Transverse colon (tissue), 4 donors: ENCODE results near the gene FBXO34. TPM values are rescaled to one million over a fixed set of nuclear protein-coding genes. Genes with fewer than 3 reads are reported as not detected.
A peak's percentile ranks its signal among the peaks of the same experiment; 100 is the strongest.

Source experiments
- DNase-seq: peaks from one replicate; pipeline ENCODE4 v3.0.0-alpha.2; 2019
- H3K27ac ChIP-seq, 4 donors: fragments of 200-600 bp; sonication (generic); 2 replicates each; pipeline ENCODE4 v1.5.1; 2016 to 2018; ENCODE audit warnings: inconsistent platforms in 4 of 4
- H3K27me3 ChIP-seq: fragments of 200-600 bp; sonication (generic); 2 replicates; pipeline ENCODE4 v1.5.1; 2017; ENCODE audit warnings: inconsistent platforms
- H3K36me3 ChIP-seq, 4 donors: fragments of 200-600 bp; sonication (generic); 2 replicates each; pipeline ENCODE4 v1.5.1; 2017 to 2019; ENCODE audit warnings: inconsistent platforms in 4 of 4
- H3K4me1 ChIP-seq, 4 donors: fragments of 200-600 bp; sonication (generic); 2 replicates each; pipeline ENCODE4 v1.5.1; 2017 to 2020; ENCODE audit warnings: inconsistent platforms in 4 of 4
- H3K4me3 ChIP-seq, 4 donors: fragments of 200-600 bp; sonication (generic); 1 replicate in 1 of 4; 2 replicates in 3 of 4; pipeline versions ENCODE4 v1.5.1 to v1.6.1; 2017 to 2019; ENCODE audit warnings: inconsistent platforms in 4 of 4
- H3K9me3 ChIP-seq, 2 donors: fragments of 200-600 bp; sonication (generic); 2 replicates each; pipeline ENCODE4 v1.5.1; 2017 to 2019; ENCODE audit warnings: inconsistent platforms in 2 of 2
- EP300 ChIP-seq: sonication (generic); formaldehyde crosslinking; IDR thresholded peaks from one replicate; pipeline ENCODE4 v1.6.1; 2017; ENCODE audit warnings: antibody characterized with exemption, low read depth
- POLR2A ChIP-seq: fragments of 450-650 bp; IDR thresholded peaks from one replicate; pipeline ENCODE4 v1.6.1; 2016; ENCODE audit warnings: antibody characterized with exemption, mild to moderate bottlenecking, moderate library complexity
- POLR2AphosphoS5 ChIP-seq, 3 donors: sonication (generic); formaldehyde crosslinking; IDR thresholded peaks; one replicate each; pipeline ENCODE4 v1.6.1; 2016; ENCODE audit warnings: antibody characterized with exemption in 3 of 3
- WGBS, 2 donors: methylation state at CpG; one replicate each; pipeline ENCODE4 v1.1.5; 2018; ENCODE audit warnings: low coverage in 1 of 2; 5-methylcytosine and 5-hydroxymethylcytosine counted together
- in situ Hi-C, 4 donors: fragments of 200-750 bp; cut with MboI; loops; one replicate each; pipeline versions ENCODE4 v1.15.0 to v1.15.1; 2017; ENCODE audit warnings: low sequenced_read_pairs in 3 of 4, low pct_ligation_motif_present in 1 of 4, low pct_unique_long_range_greater_than_20kb in 1 of 4
- intact Hi-C: fragments of 100-400 bp; cut with DNase I; formaldehyde crosslinking; loops from one replicate; pipeline ENCODE4 v1.15.1; 2023; ENCODE audit warnings: low total_unique reads
- total RNA-seq, 4 donors: library from RNA; depleted of rRNA; stranded (reverse); fragments of >200 nt; gene quantifications; one replicate each; pipeline ENCODE4 v1.1.0, GENCODE V29; 2016
- TF ChIP-seq, protein P1 (sequence below), 5 experiments: fragments of 200-600 bp in 3 of 5; fragments of 450-650 bp in 2 of 5; sonication (generic) in 3 of 5; IDR thresholded peaks; 1 replicate in 2 of 5; 2 replicates in 3 of 5; pipeline ENCODE4 v1.5.1; 2016 to 2017; ENCODE audit warnings: antibody characterized with exemption in 5 of 5, inconsistent platforms in 3 of 5, mild to moderate bottlenecking in 2 of 5, moderate library complexity in 1 of 5

Gene FBXO34
- total RNA-seq, 4 donors from 2014 or later: 34.2 to 129 (median 99.4) TPM

DNA sequence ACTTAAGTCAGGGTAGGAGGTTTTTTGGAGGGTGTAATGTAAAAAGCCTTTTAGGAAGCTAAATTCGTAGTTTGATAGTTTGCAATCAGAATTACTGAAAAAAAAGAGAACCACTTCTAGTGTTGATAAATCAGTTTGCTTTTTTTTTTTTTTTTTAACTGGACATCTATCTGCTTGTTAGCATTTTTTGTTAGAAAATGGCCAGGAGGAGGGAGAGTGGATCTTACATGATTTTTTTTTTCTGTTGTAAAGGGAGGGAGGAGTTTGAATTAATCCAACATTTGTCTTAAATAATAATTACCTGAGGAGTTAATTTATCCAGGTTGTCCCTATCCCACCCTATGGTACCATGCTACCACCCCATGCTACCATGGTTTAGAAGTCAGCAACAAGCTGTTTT lies 1.2 kb downstream of the FBXO34 start:
- H3K4me1 ChIP-seq: peaks cover 14 to 50% (median 34%) of the 10 kb centered on the region in 4 donors
- H3K9me3 ChIP-seq: no peaks in the 10 kb centered on the region
- no peak for TF ChIP-seq POLR2A
- TF ChIP-seq, protein P1, sequence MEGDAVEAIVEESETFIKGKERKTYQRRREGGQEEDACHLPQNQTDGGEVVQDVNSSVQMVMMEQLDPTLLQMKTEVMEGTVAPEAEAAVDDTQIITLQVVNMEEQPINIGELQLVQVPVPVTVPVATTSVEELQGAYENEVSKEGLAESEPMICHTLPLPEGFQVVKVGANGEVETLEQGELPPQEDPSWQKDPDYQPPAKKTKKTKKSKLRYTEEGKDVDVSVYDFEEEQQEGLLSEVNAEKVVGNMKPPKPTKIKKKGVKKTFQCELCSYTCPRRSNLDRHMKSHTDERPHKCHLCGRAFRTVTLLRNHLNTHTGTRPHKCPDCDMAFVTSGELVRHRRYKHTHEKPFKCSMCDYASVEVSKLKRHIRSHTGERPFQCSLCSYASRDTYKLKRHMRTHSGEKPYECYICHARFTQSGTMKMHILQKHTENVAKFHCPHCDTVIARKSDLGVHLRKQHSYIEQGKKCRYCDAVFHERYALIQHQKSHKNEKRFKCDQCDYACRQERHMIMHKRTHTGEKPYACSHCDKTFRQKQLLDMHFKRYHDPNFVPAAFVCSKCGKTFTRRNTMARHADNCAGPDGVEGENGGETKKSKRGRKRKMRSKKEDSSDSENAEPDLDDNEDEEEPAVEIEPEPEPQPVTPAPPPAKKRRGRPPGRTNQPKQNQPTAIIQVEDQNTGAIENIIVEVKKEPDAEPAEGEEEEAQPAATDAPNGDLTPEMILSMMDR (IDR thresholded peaks at IDR 0.05): no peak
- TF ChIP-seq EP300: no peak
- no peak for TF ChIP-seq POLR2AphosphoS5 (IDR thresholded peaks at IDR 0.05)
- H3K4me3 ChIP-seq: peak overlapping the region; percentile 93 to 98 (median 97)
- no peaks in the 10 kb centered on the region for H3K27me3 ChIP-seq
- H3K36me3 ChIP-seq: no peaks in the 10 kb centered on the region
- DNase-seq: no peak
- in situ Hi-C loops (loop anchor here in 3 of 4 donors (5.0 to 25.0 kb wide), 3 partner anchors 80 to 90 kb away; no protein-coding TSS in a partner anchor), intact Hi-C loops (no loop called here)
- 5 to 7% methylated on average over 1 of the region's 1 CpG for WGBS, 2 donors
- H3K27ac ChIP-seq: peak overlapping the region; percentile 91 to 98 (median 96)

DNA sequence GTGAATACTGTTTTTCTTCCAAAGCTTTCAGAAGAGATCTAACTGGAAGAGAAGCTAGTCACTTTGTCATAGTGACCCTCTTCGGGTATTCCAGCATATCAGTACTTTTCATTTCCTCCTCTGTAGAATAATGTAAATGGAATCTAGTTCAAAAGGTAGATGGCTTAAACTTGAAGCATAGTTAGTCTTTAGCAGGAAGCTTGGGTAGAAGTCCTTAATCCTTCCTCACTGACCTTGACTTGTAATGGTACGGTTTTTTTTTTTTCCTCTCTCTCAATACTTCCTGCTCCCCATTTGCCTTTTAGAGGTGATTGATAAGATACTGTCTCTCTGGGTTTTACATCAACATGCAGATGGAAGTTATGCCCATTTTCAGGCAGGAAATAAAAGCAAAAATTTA lies 1.7 kb downstream of the FBXO34 start:
- Histone ChIP-seq H3K4me3 (peak overlapping the region in 3 of 4 donors; percentile 93 to 98 (median 97)), H3K36me3 (no peaks in the 10 kb centered on the region), H3K27me3 (no peaks in the 10 kb centered on the region), H3K27ac (peak overlapping the region; percentile 91 to 98 (median 96)), H3K4me1 (peaks cover 14 to 55% (median 39%) of the 10 kb centered on the region in 4 donors), H3K9me3 (no peaks in the 10 kb centered on the region)
- in situ Hi-C loops: loop anchor here in 3 of 4 donors (5.0 to 25.0 kb wide), 3 partner anchors 79 to 89 kb away; no protein-coding TSS in a partner anchor
- no peak for DNase-seq
- intact Hi-C loops: no loop called here
- no peak for TF ChIP-seq EP300
- TF ChIP-seq POLR2AphosphoS5 (IDR thresholded peaks at IDR 0.05): no peak
- no peak for TF ChIP-seq POLR2A
- TF ChIP-seq, protein P1 (IDR thresholded peaks at IDR 0.05): no peak
- 13 to 37% methylated on average over 2 of the region's 2 CpGs for WGBS, 2 donors

DNA sequence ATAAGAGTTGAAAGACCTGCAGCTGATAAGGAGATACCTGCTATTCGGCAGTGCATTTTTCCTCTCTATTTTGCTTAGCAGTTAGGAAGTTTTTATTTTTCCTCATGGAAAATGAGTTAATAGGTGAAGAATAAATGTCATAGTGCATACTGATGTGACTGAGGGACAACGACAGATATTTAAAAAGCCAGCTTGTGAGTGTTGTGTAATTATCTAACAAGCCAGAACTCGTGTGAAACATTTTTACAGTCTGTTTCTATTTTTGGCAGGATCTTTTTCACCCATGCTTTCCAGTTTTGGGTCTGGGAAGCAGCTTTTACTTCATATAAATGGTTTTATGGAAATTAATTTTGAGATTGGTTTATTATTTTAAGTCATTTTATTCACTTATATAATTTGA lies 2.9 kb downstream of the FBXO34 start:
- WGBS, 2 donors: 24 to 36% methylated on average over 3 of the region's 3 CpGs
- intact Hi-C loops (no loop called here), in situ Hi-C loops (loop anchor here in 3 of 4 donors (5.0 to 25.0 kb wide), 3 partner anchors 78 to 88 kb away; no protein-coding TSS in a partner anchor)
- Histone ChIP-seq H3K4me3 (no peak overlapping the region), H3K27ac (no peak overlapping the region), H3K36me3 (no peaks in the 10 kb centered on the region), H3K27me3 (no peaks in the 10 kb centered on the region), H3K9me3 (no peaks in the 10 kb centered on the region), H3K4me1 (peaks cover 14 to 63% (median 46%) of the 10 kb centered on the region in 4 donors)
- no peak for DNase-seq
- no peak for TF ChIP-seq POLR2A

DNA sequence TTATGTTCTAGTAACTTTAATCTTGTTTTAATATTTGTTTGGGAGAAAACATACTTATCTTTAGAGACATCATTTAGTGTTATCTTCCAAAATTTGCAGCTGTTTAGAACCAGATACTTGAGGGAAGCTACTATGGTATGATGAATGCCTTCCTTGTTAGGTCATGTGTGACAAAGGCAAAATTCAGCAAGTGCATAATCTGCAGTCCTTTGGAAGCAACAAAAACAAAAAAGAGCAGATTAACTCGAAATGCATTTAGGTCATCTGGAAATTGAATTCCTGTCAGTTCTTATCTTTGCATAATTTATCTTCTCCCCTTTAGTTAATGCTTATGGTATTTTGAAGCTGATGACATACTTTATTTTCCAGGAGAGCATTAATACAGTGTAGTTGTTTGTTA lies 3.5 kb downstream of the FBXO34 start:
- TF ChIP-seq POLR2AphosphoS5 (IDR thresholded peaks at IDR 0.05): no peak
- TF ChIP-seq EP300: no peak
- TF ChIP-seq, protein P1 (IDR thresholded peaks at IDR 0.05): no peak
- TF ChIP-seq POLR2A: no peak
- H3K36me3 ChIP-seq: no peaks in the 10 kb centered on the region
- H3K9me3 ChIP-seq: no peaks in the 10 kb centered on the region
- H3K4me1 ChIP-seq: peaks cover 14 to 63% (median 47%) of the 10 kb centered on the region in 4 donors
- H3K27me3 ChIP-seq: no peaks in the 10 kb centered on the region
- no peak for DNase-seq
- 25 to 49% methylated on average over 1 of the region's 1 CpG for WGBS, 2 donors
- no peak overlapping the region for H3K27ac ChIP-seq
- intact Hi-C loops: no loop called here
- H3K4me3 ChIP-seq: no peak overlapping the region
- in situ Hi-C loops: loop anchor here in 3 of 4 donors (5.0 to 25.0 kb wide), 3 partner anchors 78 to 88 kb away; no protein-coding TSS in a partner anchor

DNA sequence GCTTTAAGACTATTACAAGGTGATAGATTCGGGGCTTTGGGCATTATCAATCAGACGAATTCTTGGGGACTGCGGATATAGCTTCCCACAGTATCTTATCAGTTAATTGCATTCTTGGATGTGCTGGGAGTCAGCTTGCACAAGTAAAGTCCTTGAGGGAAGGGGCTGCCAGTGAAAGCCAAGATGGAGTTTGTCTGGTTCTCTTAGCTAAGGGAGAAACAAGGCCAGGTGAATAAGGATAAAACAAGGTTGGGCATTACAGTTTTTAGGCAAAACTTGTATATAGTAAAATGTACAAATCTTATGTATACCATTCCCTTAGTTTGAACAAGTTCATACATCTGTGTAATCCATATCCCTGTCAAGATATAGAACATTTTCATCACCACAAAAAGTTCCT lies 5.5 kb downstream of the FBXO34 start:
- Histone ChIP-seq H3K9me3 (no peaks in the 10 kb centered on the region), H3K4me1 (peaks cover 9 to 58% (median 49%) of the 10 kb centered on the region in 4 donors), H3K4me3 (no peak overlapping the region), H3K36me3 (no peaks in the 10 kb centered on the region), H3K27me3 (no peaks in the 10 kb centered on the region), H3K27ac (peak overlapping the region in 1 of 4 donors; percentile 59)
- intact Hi-C loops (no loop called here), in situ Hi-C loops (loop anchor here in 1 of 4 donors (10.0 kb wide), 1 partner anchor 78 kb away; no protein-coding TSS in a partner anchor)
- TF ChIP-seq POLR2AphosphoS5 (IDR thresholded peaks at IDR 0.05) (no peak), EP300 (no peak), POLR2A (no peak)
- TF ChIP-seq, protein P1 (IDR thresholded peaks at IDR 0.05): no peak
- 83% methylated on average over 2 to 3 of the region's 3 CpGs for WGBS, 2 donors
- DNase-seq: no peak
